ENCODE results near the gene PLXNA4. TPM values are rescaled to one million over a fixed set of nuclear protein-coding genes. Genes with fewer than 3 reads are reported as not detected.

PLXNA4 gene
- total RNA-seq, 2 donors from 2014 or later = 0.41 to 2.8 TPM

DNA sequence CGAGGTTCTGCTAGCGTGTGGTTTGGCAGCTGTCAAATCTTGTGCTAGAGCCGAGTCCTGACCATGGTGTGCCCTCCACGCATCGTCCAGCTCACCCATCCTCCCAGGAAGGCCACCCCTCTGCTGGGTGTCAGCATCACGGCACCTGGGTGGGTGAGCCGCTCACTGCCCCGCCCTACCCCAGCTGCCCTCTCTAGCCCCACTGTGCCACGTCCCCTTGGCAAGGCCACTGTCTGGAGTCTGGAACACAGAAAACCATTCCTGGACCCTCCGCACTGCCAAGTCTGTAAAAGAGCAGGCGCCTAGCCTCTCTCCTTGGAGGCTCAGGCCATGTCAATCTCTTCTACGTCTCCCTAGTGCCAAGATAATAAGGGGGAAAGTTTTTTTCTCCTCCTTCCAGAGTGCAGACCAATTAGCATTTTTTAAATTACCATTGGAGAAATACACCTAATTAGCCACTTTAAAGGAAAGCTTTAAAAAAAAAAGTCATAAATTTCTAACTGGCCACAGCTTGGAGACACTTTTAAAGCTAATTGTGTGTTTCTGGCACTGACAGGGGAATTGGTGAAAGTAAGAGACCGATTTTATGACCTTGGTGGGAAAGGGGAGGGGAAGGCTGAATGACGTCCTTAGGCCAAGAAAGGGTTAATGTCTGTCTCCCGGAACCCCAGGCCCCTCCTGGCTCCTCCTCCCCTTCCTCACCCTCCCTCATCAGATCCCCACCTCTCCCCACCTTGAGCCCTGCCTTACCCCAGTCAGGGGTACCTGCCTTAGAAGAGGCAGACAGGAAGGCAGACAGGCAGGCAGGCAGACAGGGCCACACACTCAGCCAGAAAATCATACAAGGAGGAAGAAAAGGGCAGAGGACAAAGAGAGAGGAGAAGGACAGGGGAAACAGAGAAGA lies 151.2 kb downstream of the PLXNA4 start:
- TF ChIP-seq, protein P1, sequence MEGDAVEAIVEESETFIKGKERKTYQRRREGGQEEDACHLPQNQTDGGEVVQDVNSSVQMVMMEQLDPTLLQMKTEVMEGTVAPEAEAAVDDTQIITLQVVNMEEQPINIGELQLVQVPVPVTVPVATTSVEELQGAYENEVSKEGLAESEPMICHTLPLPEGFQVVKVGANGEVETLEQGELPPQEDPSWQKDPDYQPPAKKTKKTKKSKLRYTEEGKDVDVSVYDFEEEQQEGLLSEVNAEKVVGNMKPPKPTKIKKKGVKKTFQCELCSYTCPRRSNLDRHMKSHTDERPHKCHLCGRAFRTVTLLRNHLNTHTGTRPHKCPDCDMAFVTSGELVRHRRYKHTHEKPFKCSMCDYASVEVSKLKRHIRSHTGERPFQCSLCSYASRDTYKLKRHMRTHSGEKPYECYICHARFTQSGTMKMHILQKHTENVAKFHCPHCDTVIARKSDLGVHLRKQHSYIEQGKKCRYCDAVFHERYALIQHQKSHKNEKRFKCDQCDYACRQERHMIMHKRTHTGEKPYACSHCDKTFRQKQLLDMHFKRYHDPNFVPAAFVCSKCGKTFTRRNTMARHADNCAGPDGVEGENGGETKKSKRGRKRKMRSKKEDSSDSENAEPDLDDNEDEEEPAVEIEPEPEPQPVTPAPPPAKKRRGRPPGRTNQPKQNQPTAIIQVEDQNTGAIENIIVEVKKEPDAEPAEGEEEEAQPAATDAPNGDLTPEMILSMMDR (IDR thresholded peaks at IDR 0.05) = no peak
- TF ChIP-seq POLR2AphosphoS5 (IDR thresholded peaks at IDR 0.05) (no peak), POLR2A (IDR thresholded peaks at IDR 0.05) (no peak)

DNA sequence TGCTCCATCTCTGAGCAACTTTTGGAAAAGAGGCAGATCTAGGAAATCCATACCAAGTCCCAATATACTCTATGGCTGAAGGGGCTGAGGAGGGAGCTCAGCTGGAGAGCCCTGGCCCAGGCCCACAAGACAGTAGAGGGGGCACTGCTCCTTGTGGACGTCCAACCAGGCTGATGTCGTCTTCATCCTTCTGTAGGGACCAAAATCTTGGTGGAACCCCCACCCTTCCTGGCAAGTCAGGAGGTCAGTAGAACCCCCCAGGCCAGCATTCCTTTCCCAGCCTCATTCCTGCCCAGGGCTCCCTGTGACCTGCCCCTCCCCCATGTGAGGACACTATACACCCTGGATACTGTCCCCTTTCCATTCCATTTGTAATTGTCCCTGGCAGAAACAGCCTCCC lies 152.0 kb downstream of the PLXNA4 start:
- WGBS = 88% methylated on average over 2 of the region's 2 CpGs
- H3K27ac ChIP-seq = no peak overlapping the region
- no peak for DNase-seq (ENCODE audit: low spot score)
- intact Hi-C loops (cut with DNase I) = loop anchor here (5.0 kb wide), 1 partner anchor 107 kb away; no protein-coding TSS in a partner anchor
- no peaks in the 10 kb centered on the region for H3K36me3 ChIP-seq
- H3K9me3 ChIP-seq = no peaks in the 10 kb centered on the region
- H3K4me3 ChIP-seq = no peak overlapping the region
- TF ChIP-seq POLR2AphosphoS5 (IDR thresholded peaks at IDR 0.05) (no peak), POLR2A (IDR thresholded peaks at IDR 0.05) (no peak)
- H3K4me1 ChIP-seq (replicated peaks) = no peaks in the 10 kb centered on the region
- no peaks in the 10 kb centered on the region for H3K27me3 ChIP-seq (replicated peaks; ENCODE audit: insufficient read depth)

More for the DNA sequence above, 151.2 kb downstream of the PLXNA4 start:
- DNase-seq (ENCODE audit: low spot score) = no peak
- Histone ChIP-seq H3K36me3 (no peaks in the 10 kb centered on the region), H3K9me3 (no peaks in the 10 kb centered on the region), H3K4me1 (replicated peaks) (no peaks in the 10 kb centered on the region), H3K27ac (no peak overlapping the region), H3K4me3 (no peak overlapping the region), H3K27me3 (replicated peaks; ENCODE audit: insufficient read depth) (no peaks in the 10 kb centered on the region)
- WGBS = 70% methylated on average over 15 of the region's 15 CpGs
- intact Hi-C loops (cut with DNase I) = loop anchor here (5.0 kb wide), 1 partner anchor 108 kb away; no protein-coding TSS in a partner anchor

DNA sequence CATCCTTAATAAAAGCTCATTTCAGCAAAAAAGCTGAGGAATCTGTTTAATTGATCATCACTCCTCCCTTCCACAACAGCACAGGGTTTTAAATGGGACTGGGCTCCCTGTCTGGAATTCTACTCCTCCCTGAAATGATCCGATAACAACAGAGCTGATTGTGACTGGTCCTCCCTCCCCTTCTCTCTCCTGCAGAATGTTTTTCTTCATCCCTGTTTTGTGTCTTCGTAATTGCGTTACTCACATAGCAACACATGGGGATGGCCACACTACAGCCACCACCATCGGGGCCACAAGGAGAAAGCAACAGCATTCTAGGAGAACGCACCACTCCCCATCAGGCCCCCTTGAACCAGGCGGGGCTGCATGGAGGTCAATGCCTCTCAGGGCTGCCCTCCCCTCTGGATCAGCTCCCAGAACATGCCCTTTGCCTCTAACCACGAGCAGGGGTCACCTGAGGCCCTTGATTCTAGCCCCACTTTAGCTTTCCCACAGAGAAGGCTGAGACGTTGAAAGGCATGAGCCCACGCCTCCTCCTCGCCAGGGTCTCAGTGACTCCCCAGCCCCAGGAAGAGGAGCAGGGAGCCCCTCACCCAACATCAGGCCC lies 152.6 kb downstream of the PLXNA4 start:
- intact Hi-C loops (cut with DNase I) = loop anchor here (5.0 kb wide), 1 partner anchor 106 kb away; no protein-coding TSS in a partner anchor
- H3K27ac ChIP-seq = no peak overlapping the region
- no peaks in the 10 kb centered on the region for H3K27me3 ChIP-seq (replicated peaks; ENCODE audit: insufficient read depth)
- no peak overlapping the region for H3K4me3 ChIP-seq
- no peaks in the 10 kb centered on the region for H3K9me3 ChIP-seq
- no peak for TF ChIP-seq POLR2A (IDR thresholded peaks at IDR 0.05)
- TF ChIP-seq, protein P1 (IDR thresholded peaks at IDR 0.05) = no peak
- no peak for TF ChIP-seq POLR2AphosphoS5 (IDR thresholded peaks at IDR 0.05)
- H3K4me1 ChIP-seq (replicated peaks) = no peaks in the 10 kb centered on the region
- H3K36me3 ChIP-seq = no peaks in the 10 kb centered on the region
- no peak for DNase-seq (ENCODE audit: low spot score)
- 90% methylated on average over 10 of the region's 10 CpGs for WGBS

DNA sequence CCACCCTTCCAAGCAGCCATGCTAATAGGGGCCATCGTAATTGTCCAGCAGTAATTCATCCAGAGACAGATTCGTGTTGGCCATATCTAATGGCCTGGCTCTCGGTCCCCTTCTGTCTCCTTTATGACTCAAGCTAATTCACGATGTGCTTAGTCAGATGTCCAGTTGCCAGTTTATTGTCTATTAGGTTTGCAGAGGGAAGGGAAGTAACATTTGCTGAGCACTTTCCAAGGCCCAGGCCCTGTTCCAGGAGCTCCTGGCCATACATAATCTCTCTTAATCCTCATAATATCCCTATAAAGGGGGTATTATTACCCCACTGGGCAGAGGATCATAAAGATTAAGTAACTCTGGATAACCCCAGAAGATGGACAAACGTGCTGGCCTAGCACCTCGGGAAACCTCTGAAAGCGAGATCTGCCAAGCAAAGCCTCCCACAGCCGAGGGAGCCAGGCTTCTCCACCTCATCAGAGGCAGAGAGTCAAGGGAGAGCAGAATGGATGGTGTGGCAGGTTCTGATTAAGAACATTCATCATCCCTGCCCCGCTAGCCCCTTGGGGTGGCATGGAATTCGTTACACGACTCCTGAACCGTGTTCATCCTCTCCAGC lies 153.7 kb downstream of the PLXNA4 start:
- H3K4me3 ChIP-seq = no peak overlapping the region
- 57% methylated on average over 12 of the region's 12 CpGs for WGBS
- H3K36me3 ChIP-seq = no peaks in the 10 kb centered on the region
- no peak for DNase-seq (ENCODE audit: low spot score)
- H3K27me3 ChIP-seq (replicated peaks; ENCODE audit: insufficient read depth) = no peaks in the 10 kb centered on the region
- no peaks in the 10 kb centered on the region for H3K9me3 ChIP-seq
- TF ChIP-seq, protein P1 (IDR thresholded peaks at IDR 0.05) = no peak
- TF ChIP-seq POLR2A (IDR thresholded peaks at IDR 0.05) = no peak
- TF ChIP-seq POLR2AphosphoS5 (IDR thresholded peaks at IDR 0.05) = no peak
- H3K27ac ChIP-seq = no peak overlapping the region
- intact Hi-C loops (cut with DNase I) = loop anchor here (5.0 kb wide), 1 partner anchor 105 kb away; no protein-coding TSS in a partner anchor
- H3K4me1 ChIP-seq (replicated peaks) = no peaks in the 10 kb centered on the region

- no peak overlapping the region for H3K27ac ChIP-seq
- intact Hi-C loops (cut with DNase I) = loop anchor here (5.0 kb wide), 1 partner anchor 103 kb away; no protein-coding TSS in a partner anchor
- H3K4me3 ChIP-seq = no peak overlapping the region
- H3K4me1 ChIP-seq (replicated peaks) = no peaks in the 10 kb centered on the region
- no peak for DNase-seq (ENCODE audit: low spot score)
- WGBS = 82% methylated on average over 2 of the region's 2 CpGs
- no peaks in the 10 kb centered on the region for H3K9me3 ChIP-seq
- no peaks in the 10 kb centered on the region for H3K36me3 ChIP-seq
- TF ChIP-seq, protein P1 (IDR thresholded peaks at IDR 0.05) = no peak
- TF ChIP-seq POLR2A (IDR thresholded peaks at IDR 0.05) = no peak
- TF ChIP-seq POLR2AphosphoS5 (IDR thresholded peaks at IDR 0.05) = no peak
- H3K27me3 ChIP-seq (replicated peaks; ENCODE audit: insufficient read depth) = no peaks in the 10 kb centered on the region
Measured at GRCh38 chr7:132420527-132420926, 155.7 kb downstream of the PLXNA4 start.

Measured in prostate gland (tissue), 2 donors.